HEK293T (cell line): ENCODE results near the gene EFCAB11.

ENCODE experiments used
- CTBP1 ChIP-seq: fragments of 450-650 bp; IDR thresholded peaks from 2 replicates; pipeline ENCODE4 v1.6.1; 2016; ENCODE audit warnings: borderline replicate concordance
- ELF4 ChIP-seq: fragments of 450-650 bp; IDR thresholded peaks from 2 replicates; pipeline ENCODE4 v1.6.1; 2017; ENCODE audit warnings: antibody characterized with exemption
- FOXA1 ChIP-seq: fragments of 450-650 bp; IDR thresholded peaks from 2 replicates; pipeline ENCODE4 v1.6.1; 2016; ENCODE audit warnings: mild to moderate bottlenecking
- FOXK2 ChIP-seq: fragments of 450-650 bp; IDR thresholded peaks from 2 replicates; pipeline ENCODE4 v1.6.1; 2016; ENCODE audit warnings: mild to moderate bottlenecking
- FOXM1 ChIP-seq: fragments of 450-650 bp; IDR thresholded peaks from 2 replicates; pipeline ENCODE4 v1.6.1; 2017; ENCODE audit warnings: mild to moderate bottlenecking, borderline replicate concordance
- HDGF ChIP-seq: fragments of 450-650 bp; IDR thresholded peaks from 2 replicates; pipeline ENCODE4 v1.6.1; 2017; ENCODE audit warnings: antibody characterized with exemption, borderline replicate concordance
- L3MBTL2 ChIP-seq: fragments of 450-650 bp; conservative IDR thresholded peaks from 2 replicates; pipeline ENCODE4 v1.6.1; 2016; ENCODE audit warnings: mild to moderate bottlenecking
- PKNOX1 ChIP-seq: fragments of 450-650 bp; IDR thresholded peaks from 2 replicates; pipeline ENCODE4 v1.6.1; 2016
- SP1 ChIP-seq: fragments of 450-650 bp; IDR thresholded peaks from 2 replicates; pipeline ENCODE4 v1.6.1; 2017
- SUZ12 ChIP-seq: fragments of 450-650 bp; IDR thresholded peaks from 2 replicates; pipeline ENCODE4 v1.6.1; 2016; ENCODE audit warnings: mild to moderate bottlenecking

- TF ChIP-seq FOXK2 (no peak), HDGF (no peak), FOXA1 (no peak), SP1 (no peak), L3MBTL2 (no peak), FOXM1 (no peak), SUZ12 (no peak), ELF4 (no peak), CTBP1 (no peak), PKNOX1 (no peak)
Observed at GRCh38 chr14:89773151-89773550, 181.4 kb downstream of the EFCAB11 start.
